NB4 (cell line): ENCODE measurements around the gene BCAT1.

Experiments
- CTCF ChIP-seq: IDR thresholded peaks from one replicate; pipeline ENCODE4 v1.5.1; 2012; ENCODE audit warnings: low read depth, low read length
- MAX ChIP-seq: IDR thresholded peaks from 2 replicates; pipeline ENCODE4 v1.6.1; 2011; ENCODE audit warnings: low read depth, low read length
- POLR2A ChIP-seq: IDR thresholded peaks from 2 replicates; pipeline ENCODE4 v1.6.1; 2011; ENCODE audit warnings: mild to moderate bottlenecking; ENCODE audit not compliant: insufficient read length; ENCODE audit errors: extremely low read depth

- TF ChIP-seq CTCF (no peak), POLR2A (no peak), MAX (no peak)
Observed at GRCh38 chr12:24975425-24975824, 26.5 kb upstream of the BCAT1 start.
